NT2/D1 (cell line): ENCODE results near the gene LCN9.

Source experiments
- DNase-seq: peaks from one replicate; pipeline ENCODE4 v3.0.0-alpha.2; 2011; ENCODE audit warnings: low read depth, low spot score
- H3K27me3 ChIP-seq: 2 replicates; pipeline ENCODE4 v1.6.0; 2011; ENCODE audit warnings: mild to moderate bottlenecking; ENCODE audit not compliant: insufficient read length, insufficient read depth
- H3K36me3 ChIP-seq: 2 replicates; pipeline ENCODE4 v1.6.1; 2011; ENCODE audit warnings: mild to moderate bottlenecking, low read length, mixed read lengths; ENCODE audit not compliant: insufficient read depth, insufficient read length
- H3K4me1 ChIP-seq: 2 replicates; pipeline ENCODE4 v1.5.1; 2011; ENCODE audit not compliant: insufficient read depth, insufficient read length
- H3K4me3 ChIP-seq: 2 replicates; pipeline ENCODE4 v1.5.1; 2011; ENCODE audit warnings: low read depth; ENCODE audit not compliant: insufficient read length
- H3K9ac ChIP-seq: 2 replicates; pipeline ENCODE4 v1.6.0; 2011; ENCODE audit warnings: low read depth; ENCODE audit not compliant: insufficient read length
- H3K9me3 ChIP-seq: 2 replicates; pipeline ENCODE4 v1.5.1; 2011; ENCODE audit warnings: mild to moderate bottlenecking, low read length; ENCODE audit not compliant: insufficient read depth
- SUZ12 ChIP-seq: IDR thresholded peaks from 2 replicates; pipeline ENCODE4 v1.6.1; 2011; ENCODE audit not compliant: insufficient read length, insufficient read depth; ENCODE audit errors: extremely low read depth
- YY1 ChIP-seq: IDR thresholded peaks from 2 replicates; pipeline ENCODE4 v1.6.1; 2011; ENCODE audit not compliant: insufficient read length, insufficient read depth
- ZNF274 ChIP-seq: IDR thresholded peaks from 2 replicates; pipeline ENCODE4 v1.6.1; 2011; ENCODE audit warnings: mild to moderate bottlenecking, low read depth, low read length

Gene LCN9

DNA sequence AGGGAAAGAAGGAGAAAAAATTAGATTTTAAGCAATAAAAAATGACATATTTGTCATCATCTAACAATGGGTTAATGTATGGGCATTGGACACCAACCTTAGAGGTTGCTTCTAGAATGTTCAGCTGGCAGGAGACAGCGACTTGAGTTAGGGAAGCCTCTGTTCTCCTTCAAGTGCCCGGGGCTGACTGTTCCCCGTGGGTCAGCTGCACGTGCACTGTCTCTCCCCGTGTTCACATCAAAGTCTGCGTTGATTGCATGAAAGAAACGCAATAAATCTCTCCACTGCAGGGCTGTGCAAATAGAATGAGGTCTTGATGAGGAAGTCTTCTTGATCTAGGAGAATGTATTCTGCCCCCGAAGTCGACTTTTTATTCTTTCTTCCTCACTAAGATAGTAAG is 23.9 kb upstream of the LCN9 start, which contains the start of gene GLT6D1:
GLT6D1 (minus strand) TSS at position 345 of the 400 bp plus-strand sequence. CDS start 353 bp downstream, outside the sequence.
- TF ChIP-seq YY1 (no peak), ZNF274 (no peak), SUZ12 (no peak)
- Histone ChIP-seq H3K4me1 (no peaks in the 10 kb centered on the region), H3K9ac (no peak within 1 kb of the TSS), H3K27me3 (no peaks in the 10 kb centered on the region), H3K9me3 (peaks cover 40% of the 10 kb centered on the region), H3K4me3 (no peak within 1 kb of the TSS), H3K36me3 (no peaks in the 10 kb centered on the region)
- no peak for DNase-seq

DNA sequence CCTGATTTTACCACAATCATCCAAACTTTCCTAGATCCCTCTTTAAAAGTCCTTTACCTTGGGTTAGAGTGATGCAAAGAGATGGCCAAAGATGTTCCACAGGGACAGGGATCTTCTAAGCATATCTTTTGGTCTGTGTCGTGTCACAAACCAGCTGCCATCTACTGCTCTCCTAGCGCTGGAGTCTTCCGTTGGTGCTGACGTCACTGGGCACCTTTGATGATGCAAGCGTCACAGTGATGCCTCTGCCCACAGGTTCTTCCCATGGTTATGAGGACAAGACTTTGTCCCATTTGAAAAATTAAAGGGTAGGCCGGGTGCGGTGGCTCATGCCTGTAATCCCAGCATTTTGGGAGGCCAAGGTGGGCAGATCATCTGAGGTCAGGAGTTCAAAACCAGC is 22.1 kb upstream of the LCN9 start:
- no peaks in the 10 kb centered on the region for H3K27me3 ChIP-seq
- H3K4me3 ChIP-seq, result no peak overlapping the region
- H3K4me1 ChIP-seq, result no peaks in the 10 kb centered on the region
- TF ChIP-seq ZNF274, result no peak
- no peak for TF ChIP-seq YY1
- no peak for TF ChIP-seq SUZ12
- DNase-seq, result no peak
- peaks cover 46% of the 10 kb centered on the region for H3K9me3 ChIP-seq
- H3K9ac ChIP-seq, result no peak overlapping the region
- H3K36me3 ChIP-seq, result no peaks in the 10 kb centered on the region

GRCh38 chr9:135641745-135642144 is 21.4 kb upstream of the LCN9 start:
- no peaks in the 10 kb centered on the region for H3K27me3 ChIP-seq
- DNase-seq, result no peak
- no peak overlapping the region for H3K9ac ChIP-seq
- no peaks in the 10 kb centered on the region for H3K4me1 ChIP-seq
- peaks cover 53% of the 10 kb centered on the region for H3K9me3 ChIP-seq
- no peak overlapping the region for H3K4me3 ChIP-seq
- H3K36me3 ChIP-seq, result no peaks in the 10 kb centered on the region
- TF ChIP-seq ZNF274 (no peak), YY1 (no peak), SUZ12 (no peak)

GRCh38 chr9:135644631-135645218 is 18.4 kb upstream of the LCN9 start:
- TF ChIP-seq ZNF274, result no peak
- no peak for TF ChIP-seq YY1
- TF ChIP-seq SUZ12, result no peak

GRCh38 chr9:135647884-135648283 is 15.2 kb upstream of the LCN9 start:
- peaks cover 95% of the 10 kb centered on the region for H3K9me3 ChIP-seq
- TF ChIP-seq ZNF274, result no peak
- TF ChIP-seq SUZ12, result no peak
- TF ChIP-seq YY1, result no peak
- H3K27me3 ChIP-seq, result no peaks in the 10 kb centered on the region
- H3K9ac ChIP-seq, result no peak overlapping the region
- H3K4me3 ChIP-seq, result no peak overlapping the region
- peaks cover 3% of the 10 kb centered on the region for H3K4me1 ChIP-seq
- no peak for DNase-seq
- no peaks in the 10 kb centered on the region for H3K36me3 ChIP-seq

More at GRCh38 chr9:135644631-135645218, 18.4 kb upstream of the LCN9 start:
- H3K9ac ChIP-seq, result no peak overlapping the region
- H3K27me3 ChIP-seq, result no peaks in the 10 kb centered on the region
- DNase-seq, result no peak
- H3K9me3 ChIP-seq, result peaks cover 66% of the 10 kb centered on the region
- H3K36me3 ChIP-seq, result no peaks in the 10 kb centered on the region
- no peak overlapping the region for H3K4me3 ChIP-seq
- H3K4me1 ChIP-seq, result no peaks in the 10 kb centered on the region

GRCh38 chr9:135648494-135649410 is 14.4 kb upstream of the LCN9 start:
- TF ChIP-seq SUZ12 (no peak), YY1 (no peak), ZNF274 (no peak)
- H3K4me3 ChIP-seq, result no peak overlapping the region
- no peak overlapping the region for H3K9ac ChIP-seq
- H3K4me1 ChIP-seq, result peaks cover 3% of the 10 kb centered on the region
- no peak for DNase-seq
- H3K27me3 ChIP-seq, result no peaks in the 10 kb centered on the region
- no peaks in the 10 kb centered on the region for H3K36me3 ChIP-seq
- H3K9me3 ChIP-seq, result peaks cover 97% of the 10 kb centered on the region

DNA sequence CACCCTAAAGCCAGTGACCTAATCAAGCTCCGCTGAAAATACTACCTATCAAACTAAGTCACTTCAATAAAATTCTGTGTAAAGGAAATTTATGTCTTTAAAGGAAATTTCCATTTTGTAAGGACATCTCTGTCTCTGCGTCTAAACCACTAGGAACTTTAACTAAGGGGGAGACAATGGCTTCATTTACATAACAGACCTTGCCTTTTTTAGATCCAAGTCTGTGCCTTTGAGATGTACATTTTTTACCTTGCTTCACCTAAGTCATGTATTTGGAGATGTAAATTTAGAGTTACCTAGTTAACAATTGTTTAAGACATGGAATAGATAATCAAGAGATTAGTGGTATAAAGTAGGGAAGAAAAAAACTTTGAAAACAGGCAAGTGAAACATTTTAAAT is 13.6 kb upstream of the LCN9 start:
- Histone ChIP-seq H3K9me3 (peaks cover 97% of the 10 kb centered on the region), H3K4me1 (peaks cover 3% of the 10 kb centered on the region), H3K36me3 (no peaks in the 10 kb centered on the region), H3K27me3 (no peaks in the 10 kb centered on the region), H3K4me3 (no peak overlapping the region), H3K9ac (no peak overlapping the region)
- TF ChIP-seq ZNF274 (no peak), SUZ12 (no peak), YY1 (no peak)
- peak; percentile 20 for DNase-seq
